A204.1 (cell line): ENCODE data around the gene WWOX.

Source experiments
- FAIRE-seq: peaks from 2 replicates; lab custom pipeline; 2012; peaks lifted over from hg19 to GRCh38; lab: Jason Lieb, UNC

WWOX gene

GRCh38 chr16:78695391-78695790 is 595.9 kb downstream of the WWOX start:
- FAIRE-seq = no peak

- FAIRE-seq = no peak
Measured at GRCh38 chr16:78696797-78697196, 597.3 kb downstream of the WWOX start.

- no peak for FAIRE-seq
Measured at GRCh38 chr16:78697426-78697825, 598.0 kb downstream of the WWOX start.

- no peak for FAIRE-seq
Measured at GRCh38 chr16:78703936-78704335, 604.5 kb downstream of the WWOX start.

GRCh38 chr16:78704416-78704815 is 605.0 kb downstream of the WWOX start:
- FAIRE-seq = no peak

- no peak for FAIRE-seq
Measured at GRCh38 chr16:78705694-78706093, 606.2 kb downstream of the WWOX start.

GRCh38 chr16:78706637-78707036 is 607.2 kb downstream of the WWOX start:
- FAIRE-seq = no peak

- no peak for FAIRE-seq
Measured at GRCh38 chr16:78709137-78709884, 609.9 kb downstream of the WWOX start.

GRCh38 chr16:78715106-78715505 is 615.7 kb downstream of the WWOX start:
- FAIRE-seq = no peak

GRCh38 chr16:78715673-78716072 is 616.2 kb downstream of the WWOX start:
- FAIRE-seq = no peak

GRCh38 chr16:78718141-78718540 is 618.7 kb downstream of the WWOX start:
- FAIRE-seq = no peak

GRCh38 chr16:78720416-78720815 is 621.0 kb downstream of the WWOX start:
- FAIRE-seq = no peak

GRCh38 chr16:78727536-78727935 is 628.1 kb downstream of the WWOX start:
- no peak for FAIRE-seq

GRCh38 chr16:78729687-78730086 is 630.2 kb downstream of the WWOX start:
- FAIRE-seq = no peak

GRCh38 chr16:78731785-78732184 is 632.3 kb downstream of the WWOX start:
- no peak for FAIRE-seq

- no peak for FAIRE-seq
Measured at GRCh38 chr16:78732696-78733095, 633.2 kb downstream of the WWOX start.

- FAIRE-seq = no peak
Measured at GRCh38 chr16:78735337-78735736, 635.9 kb downstream of the WWOX start.

- no peak for FAIRE-seq
Measured at GRCh38 chr16:78737630-78738029, 638.2 kb downstream of the WWOX start.

GRCh38 chr16:78738557-78738956 is 639.1 kb downstream of the WWOX start:
- no peak for FAIRE-seq

GRCh38 chr16:78740269-78740668 is 640.8 kb downstream of the WWOX start:
- no peak for FAIRE-seq

GRCh38 chr16:78742501-78743283 is 643.2 kb downstream of the WWOX start:
- no peak for FAIRE-seq

- FAIRE-seq = no peak
Measured at GRCh38 chr16:78743556-78743955, 644.1 kb downstream of the WWOX start.

GRCh38 chr16:78744099-78744498 is 644.6 kb downstream of the WWOX start:
- no peak for FAIRE-seq

GRCh38 chr16:78744796-78745107 is 645.3 kb downstream of the WWOX start:
- FAIRE-seq = no peak
